ENCODE data around the gene LRRC47. TPM values are rescaled to one million over a fixed set of nuclear protein-coding genes. Genes with fewer than 3 reads are reported as not detected.

Gene LRRC47
- total RNA-seq, 1 donor from 2014 or later, result 52.2 TPM

DNA sequence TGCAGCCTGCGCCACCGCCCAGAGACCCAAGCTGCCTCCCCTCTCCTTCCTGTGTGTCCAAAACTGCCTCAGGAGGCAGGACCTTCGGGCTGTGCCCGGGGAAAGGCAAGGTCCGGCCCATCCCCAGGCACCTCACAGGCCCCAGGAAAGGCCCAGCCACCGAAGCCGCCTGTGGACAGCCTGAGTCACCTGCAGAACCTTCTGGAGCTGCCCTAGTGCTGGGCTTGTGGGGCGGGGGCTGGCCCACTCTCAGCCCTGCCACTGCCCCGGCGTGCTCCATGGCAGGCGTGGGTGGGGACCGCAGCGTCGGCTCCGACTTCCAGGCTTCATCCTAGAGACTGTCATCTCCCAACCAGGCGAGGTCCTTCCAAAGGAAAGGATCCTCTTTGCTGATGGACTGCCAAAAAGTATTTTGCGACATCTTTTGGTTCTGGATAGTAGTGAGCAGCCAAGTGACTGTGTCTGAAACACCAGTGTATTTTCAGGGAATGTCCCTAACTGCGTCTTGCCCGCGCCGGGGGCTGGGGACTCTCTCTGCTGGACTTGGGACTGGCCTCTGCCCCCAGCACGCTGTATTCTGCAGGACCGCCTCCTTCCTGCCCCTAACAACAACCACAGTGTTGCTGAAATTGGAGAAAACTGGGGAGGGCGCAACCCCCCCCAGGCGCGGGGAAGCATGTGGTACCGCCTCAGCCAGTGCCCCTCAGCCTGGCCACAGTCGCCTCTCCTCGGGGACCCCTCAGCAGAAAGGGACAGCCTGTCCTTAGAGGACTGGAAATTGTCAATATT lies 63.0 kb downstream of the LRRC47 start:
- Mint-ChIP-seq H3K27ac (ENCODE audit: unreplicated experiment) (no peak overlapping the region), H3K4me1 (ENCODE audit: unreplicated experiment) (no peaks in the 10 kb centered on the region), H3K27me3 (ENCODE audit: unreplicated experiment) (peaks cover 9% of the 10 kb centered on the region), H3K4me3 (ENCODE audit: unreplicated experiment) (no peak overlapping the region), H3K36me3 (ENCODE audit: low read depth, unreplicated experiment) (peaks cover 4% of the 10 kb centered on the region), H3K9me3 (ENCODE audit: unreplicated experiment) (no peaks in the 10 kb centered on the region)
- no peak for DNase-seq (ENCODE audit: low spot score)
- TF ChIP-seq, protein P1, sequence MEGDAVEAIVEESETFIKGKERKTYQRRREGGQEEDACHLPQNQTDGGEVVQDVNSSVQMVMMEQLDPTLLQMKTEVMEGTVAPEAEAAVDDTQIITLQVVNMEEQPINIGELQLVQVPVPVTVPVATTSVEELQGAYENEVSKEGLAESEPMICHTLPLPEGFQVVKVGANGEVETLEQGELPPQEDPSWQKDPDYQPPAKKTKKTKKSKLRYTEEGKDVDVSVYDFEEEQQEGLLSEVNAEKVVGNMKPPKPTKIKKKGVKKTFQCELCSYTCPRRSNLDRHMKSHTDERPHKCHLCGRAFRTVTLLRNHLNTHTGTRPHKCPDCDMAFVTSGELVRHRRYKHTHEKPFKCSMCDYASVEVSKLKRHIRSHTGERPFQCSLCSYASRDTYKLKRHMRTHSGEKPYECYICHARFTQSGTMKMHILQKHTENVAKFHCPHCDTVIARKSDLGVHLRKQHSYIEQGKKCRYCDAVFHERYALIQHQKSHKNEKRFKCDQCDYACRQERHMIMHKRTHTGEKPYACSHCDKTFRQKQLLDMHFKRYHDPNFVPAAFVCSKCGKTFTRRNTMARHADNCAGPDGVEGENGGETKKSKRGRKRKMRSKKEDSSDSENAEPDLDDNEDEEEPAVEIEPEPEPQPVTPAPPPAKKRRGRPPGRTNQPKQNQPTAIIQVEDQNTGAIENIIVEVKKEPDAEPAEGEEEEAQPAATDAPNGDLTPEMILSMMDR (IDR thresholded peaks at IDR 0.05; ENCODE audit: unreplicated experiment), result no peak

DNA sequence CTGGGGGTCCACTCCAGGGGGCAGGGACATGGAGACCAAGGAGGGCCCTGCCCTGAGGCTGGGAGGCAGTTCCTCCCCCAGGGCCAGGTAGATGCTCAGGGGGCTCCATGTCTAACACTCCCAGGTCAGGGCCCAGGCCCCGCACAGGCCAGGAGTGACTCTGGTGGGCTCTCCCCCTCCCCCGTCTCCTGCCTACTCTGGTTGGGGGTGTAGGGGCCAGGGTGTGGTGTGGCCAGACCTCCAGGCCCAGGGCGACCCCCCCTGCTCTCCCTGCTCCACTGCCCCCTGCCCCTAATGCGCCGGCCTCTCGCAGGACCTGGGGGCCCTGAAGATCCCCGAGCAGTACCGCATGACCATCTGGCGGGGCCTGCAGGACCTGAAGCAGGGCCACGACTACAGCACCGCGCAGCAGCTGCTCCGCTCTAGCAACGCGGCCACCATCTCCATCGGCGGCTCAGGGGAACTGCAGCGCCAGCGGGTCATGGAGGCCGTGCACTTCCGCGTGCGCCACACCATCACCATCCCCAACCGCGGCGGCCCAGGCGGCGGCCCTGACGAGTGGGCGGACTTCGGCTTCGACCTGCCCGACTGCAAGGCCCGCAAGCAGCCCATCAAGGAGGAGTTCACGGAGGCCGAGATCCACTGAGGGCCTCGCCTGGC lies 63.7 kb downstream of the LRRC47 start:
- H3K9me3 Mint-ChIP-seq (ENCODE audit: unreplicated experiment), result no peaks in the 10 kb centered on the region
- peaks cover 9% of the 10 kb centered on the region for H3K27me3 Mint-ChIP-seq (ENCODE audit: unreplicated experiment)
- TF ChIP-seq, protein P1 (IDR thresholded peaks at IDR 0.05; ENCODE audit: unreplicated experiment), result no peak
- peak; percentile 36 for DNase-seq (ENCODE audit: low spot score)
- H3K27ac Mint-ChIP-seq (ENCODE audit: unreplicated experiment), result no peak overlapping the region
- H3K36me3 Mint-ChIP-seq (ENCODE audit: low read depth, unreplicated experiment), result peaks cover 4% of the 10 kb centered on the region
- no peaks in the 10 kb centered on the region for H3K4me1 Mint-ChIP-seq (ENCODE audit: unreplicated experiment)
- no peak overlapping the region for H3K4me3 Mint-ChIP-seq (ENCODE audit: unreplicated experiment)

DNA sequence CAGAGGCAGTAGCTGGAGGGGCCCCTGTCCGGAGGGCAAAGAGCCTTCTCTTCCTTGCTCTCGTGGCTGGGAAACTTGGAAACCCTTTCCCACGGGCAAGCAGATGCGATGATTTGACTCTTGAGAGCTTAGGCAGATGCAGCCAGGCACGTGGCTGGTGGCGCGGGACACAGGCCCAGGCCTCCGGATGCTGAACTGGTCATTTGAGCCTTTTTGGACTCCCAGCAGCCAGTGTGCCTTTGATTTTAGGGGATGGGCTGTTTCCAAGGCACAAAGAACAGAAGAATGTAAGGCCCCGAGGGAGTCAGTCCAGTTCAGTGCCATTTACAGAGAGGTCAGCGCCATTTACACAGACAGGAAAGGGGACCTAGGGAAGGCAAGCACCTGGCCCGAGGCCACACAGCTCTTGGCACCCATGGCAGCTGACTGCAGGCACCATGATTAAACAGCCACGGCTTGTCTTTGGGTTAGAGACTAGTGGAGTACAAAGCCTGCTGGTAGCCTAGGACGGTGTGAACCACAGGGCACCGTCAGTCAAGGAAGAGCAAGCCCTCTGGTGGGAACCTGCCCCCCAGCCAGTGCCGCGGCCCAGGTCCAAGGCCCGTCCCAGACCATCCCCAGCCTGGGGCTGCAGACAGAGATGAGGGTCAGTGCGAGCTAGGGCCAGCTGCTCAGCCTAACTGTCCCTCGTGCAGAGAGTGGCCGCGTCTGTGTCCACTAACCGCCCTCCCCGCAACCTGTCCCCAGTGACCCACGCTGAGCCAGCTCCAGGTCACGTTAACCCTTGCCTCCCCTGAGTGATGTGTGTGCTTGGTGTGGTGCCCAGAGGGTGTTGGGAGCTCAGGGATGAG lies 64.5 kb downstream of the LRRC47 start:
- H3K4me1 Mint-ChIP-seq (ENCODE audit: unreplicated experiment), result no peaks in the 10 kb centered on the region
- H3K27ac Mint-ChIP-seq (ENCODE audit: unreplicated experiment), result no peak overlapping the region
- no peak overlapping the region for H3K4me3 Mint-ChIP-seq (ENCODE audit: unreplicated experiment)
- DNase-seq (ENCODE audit: low spot score), result no peak
- TF ChIP-seq, protein P1 (IDR thresholded peaks at IDR 0.05; ENCODE audit: unreplicated experiment), result no peak
- H3K9me3 Mint-ChIP-seq (ENCODE audit: unreplicated experiment), result no peaks in the 10 kb centered on the region
- peaks cover 4% of the 10 kb centered on the region for H3K36me3 Mint-ChIP-seq (ENCODE audit: low read depth, unreplicated experiment)
- peaks cover 9% of the 10 kb centered on the region for H3K27me3 Mint-ChIP-seq (ENCODE audit: unreplicated experiment)

DNA sequence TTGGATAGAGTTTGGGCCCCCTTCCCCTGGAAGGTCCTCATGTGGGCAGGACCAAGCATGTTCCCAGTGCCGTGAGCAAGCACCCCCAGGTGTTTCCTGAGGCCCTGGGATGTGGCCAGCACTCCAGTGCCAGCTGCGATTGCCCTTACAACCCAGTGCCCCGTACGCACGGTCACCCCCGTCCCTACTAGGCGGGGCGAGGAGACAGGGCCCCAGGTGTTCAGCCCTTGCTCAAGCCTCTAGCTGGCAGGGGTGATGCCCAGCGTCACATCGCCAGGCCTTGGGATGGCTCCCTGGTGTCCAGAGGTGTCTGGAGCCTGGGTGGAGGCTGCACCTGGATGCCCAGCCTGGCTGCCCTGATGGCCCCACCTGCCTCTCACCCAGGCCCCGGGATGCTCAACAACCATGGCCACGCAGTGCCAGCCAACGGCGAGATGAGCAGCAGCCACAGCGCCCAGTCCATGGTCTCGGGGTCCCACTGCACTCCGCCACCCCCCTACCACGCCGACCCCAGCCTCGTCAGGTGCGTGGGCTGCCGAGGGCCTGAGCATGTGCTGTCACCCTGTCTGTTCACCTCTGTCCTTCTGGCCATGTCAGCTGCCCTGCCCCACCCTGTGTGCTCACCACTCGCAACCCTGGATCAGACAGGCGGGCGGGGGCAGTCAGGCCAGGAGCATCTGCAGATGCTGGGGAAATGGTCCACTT lies 65.6 kb downstream of the LRRC47 start:
- DNase-seq (ENCODE audit: low spot score), result no peak
- H3K36me3 Mint-ChIP-seq (ENCODE audit: low read depth, unreplicated experiment), result peaks cover under 1% of the 10 kb centered on the region
- no peak overlapping the region for H3K4me3 Mint-ChIP-seq (ENCODE audit: unreplicated experiment)
- H3K27me3 Mint-ChIP-seq (ENCODE audit: unreplicated experiment), result peaks cover 9% of the 10 kb centered on the region
- H3K4me1 Mint-ChIP-seq (ENCODE audit: unreplicated experiment), result no peaks in the 10 kb centered on the region
- no peak overlapping the region for H3K27ac Mint-ChIP-seq (ENCODE audit: unreplicated experiment)
- TF ChIP-seq, protein P1 (IDR thresholded peaks at IDR 0.05; ENCODE audit: unreplicated experiment), result no peak
- no peaks in the 10 kb centered on the region for H3K9me3 Mint-ChIP-seq (ENCODE audit: unreplicated experiment)
